ENCODE results near the gene WNT7B. TPM values are rescaled to one million over a fixed set of nuclear protein-coding genes. Genes with fewer than 3 reads are reported as not detected.

Gene WNT7B
- total RNA-seq, 6 experiments from 2014 or later, result 0.10 to 0.12 TPM; not detected in 4

DNA sequence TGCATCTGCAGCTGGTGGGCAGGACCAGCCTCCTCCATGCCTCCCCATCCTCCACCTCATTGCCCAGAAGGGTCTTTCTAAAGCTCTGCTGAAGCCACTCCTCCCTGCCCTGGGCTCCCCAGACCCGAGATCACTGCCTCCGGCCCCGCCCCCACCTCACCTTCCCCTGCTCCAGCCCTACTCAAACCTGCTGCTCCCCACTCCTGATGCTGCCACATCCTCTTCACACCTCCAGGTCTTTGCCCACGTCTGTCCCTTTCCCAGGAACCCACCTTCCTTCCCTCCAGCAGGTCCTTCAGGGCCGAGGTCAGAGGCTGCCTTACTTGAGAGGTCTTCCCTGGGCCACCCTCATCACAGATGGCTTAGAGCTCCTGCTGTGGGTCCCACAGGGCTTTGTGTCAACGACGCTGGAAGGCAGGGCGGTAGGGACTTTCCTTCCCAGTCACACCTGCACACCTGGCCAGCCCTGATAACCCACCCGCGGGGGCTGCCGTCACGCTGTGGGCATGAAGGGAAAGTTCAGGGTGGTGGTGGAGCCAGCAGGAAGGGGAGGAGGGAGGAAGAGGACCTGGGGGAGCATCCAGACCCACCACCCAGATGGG lies 11.9 kb downstream of the WNT7B start:
- intact Hi-C loops (cut with DNase I), result no loop called here
- 11% methylated on average over 5 of the region's 12 CpGs for WGBS (ENCODE audit: insufficient coverage, low coverage, low lambda C conversion rate, missing lambda C conversion rate)
- DNase-seq, result no peak
- Histone ChIP-seq H3K4me1 (no peaks in the 10 kb centered on the region), H3K27ac (no peak overlapping the region), H3K9me3 (no peaks in the 10 kb centered on the region), H3K4me3 (no peak overlapping the region), H3K36me3 (no peaks in the 10 kb centered on the region), H3K27me3 (peaks cover 0 to under 1% of the 10 kb centered on the region in 2 donors)
- TF ChIP-seq CTCF (IDR thresholded peaks at IDR 0.05) (no peak), POLR2A (IDR thresholded peaks at IDR 0.05) (no peak)
- ATAC-seq, result no peak

DNA sequence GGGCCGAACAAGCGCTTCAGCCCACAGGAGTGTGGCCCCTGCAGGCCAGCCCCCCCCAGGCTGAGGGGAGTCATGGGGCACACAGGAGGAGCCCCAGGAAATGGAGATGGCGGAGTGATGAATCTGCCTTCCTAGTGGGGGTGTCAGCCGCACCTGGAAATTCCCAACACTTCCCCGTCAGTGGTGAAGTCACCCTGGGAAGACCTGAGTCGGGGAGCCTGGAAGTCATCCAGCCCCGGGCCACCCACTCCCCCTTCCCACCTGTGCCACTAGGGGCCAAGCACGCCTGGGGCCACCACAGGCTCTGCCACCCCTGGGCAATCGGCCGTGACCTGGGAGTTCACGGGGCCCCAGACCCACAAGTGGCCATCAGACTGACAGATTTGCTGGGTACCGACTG lies 12.6 kb downstream of the WNT7B start:
- WGBS (ENCODE audit: insufficient coverage, low coverage, low lambda C conversion rate, missing lambda C conversion rate), result 100% methylated on average over 1 of the region's 12 CpGs
- no peaks in the 10 kb centered on the region for H3K36me3 ChIP-seq
- no peaks in the 10 kb centered on the region for H3K9me3 ChIP-seq
- no peaks in the 10 kb centered on the region for H3K4me1 ChIP-seq
- no peak for DNase-seq
- no peaks in the 10 kb centered on the region for H3K27me3 ChIP-seq
- intact Hi-C loops (cut with DNase I), result no loop called here
- TF ChIP-seq CTCF (IDR thresholded peaks at IDR 0.05) (no peak), POLR2A (IDR thresholded peaks at IDR 0.05) (no peak)
- no peak overlapping the region for H3K27ac ChIP-seq
- ATAC-seq, result no peak
- H3K4me3 ChIP-seq, result no peak overlapping the region

DNA sequence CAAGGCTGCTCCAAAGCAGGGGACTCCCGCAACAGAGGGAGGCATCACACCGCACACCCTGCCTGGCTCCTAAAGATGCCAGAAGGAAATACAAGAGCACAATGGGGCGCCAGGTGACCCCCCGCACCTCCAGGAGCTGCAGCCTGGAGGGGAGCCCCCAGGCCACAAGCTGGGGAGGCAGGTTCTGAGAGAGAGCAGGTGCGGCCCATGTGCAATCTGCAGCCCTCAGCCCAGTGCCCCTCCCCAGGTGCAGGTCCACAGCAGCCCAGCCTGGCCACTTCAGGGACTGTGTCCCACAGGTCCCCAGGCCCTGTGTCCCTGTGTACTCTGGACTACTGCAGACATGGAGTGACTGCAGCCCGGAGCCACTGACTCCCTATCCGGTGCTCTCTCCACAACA lies 13.1 kb downstream of the WNT7B start:
- no peak for ATAC-seq
- no peak for DNase-seq
- TF ChIP-seq CTCF (IDR thresholded peaks at IDR 0.05) (no peak), POLR2A (IDR thresholded peaks at IDR 0.05) (no peak)
- H3K9me3 ChIP-seq, result no peaks in the 10 kb centered on the region
- WGBS (ENCODE audit: insufficient coverage, low coverage, low lambda C conversion rate, missing lambda C conversion rate), result no CpG with 5 or more reads among the region's 7 CpGs
- intact Hi-C loops (cut with DNase I), result no loop called here
- H3K4me1 ChIP-seq, result no peaks in the 10 kb centered on the region
- no peak overlapping the region for H3K27ac ChIP-seq
- H3K36me3 ChIP-seq, result no peaks in the 10 kb centered on the region
- H3K27me3 ChIP-seq, result no peaks in the 10 kb centered on the region
- H3K4me3 ChIP-seq, result no peak overlapping the region

- intact Hi-C loops (cut with DNase I), result no loop called here
- H3K27ac ChIP-seq, result no peak overlapping the region
- no peaks in the 10 kb centered on the region for H3K36me3 ChIP-seq
- DNase-seq (no peak), ATAC-seq (no peak)
- no peaks in the 10 kb centered on the region for H3K9me3 ChIP-seq
- TF ChIP-seq CTCF (IDR thresholded peaks at IDR 0.05), result no peak
- TF ChIP-seq POLR2A (IDR thresholded peaks at IDR 0.05), result no peak
- no peaks in the 10 kb centered on the region for H3K27me3 ChIP-seq
- H3K4me3 ChIP-seq, result no peak overlapping the region
- 100% methylated on average over 1 of the region's 12 CpGs for WGBS (ENCODE audit: insufficient coverage, low coverage, low lambda C conversion rate, missing lambda C conversion rate)
- no peaks in the 10 kb centered on the region for H3K4me1 ChIP-seq
Measured at GRCh38 chr22:45962756-45963324, 14.1 kb downstream of the WNT7B start.

DNA sequence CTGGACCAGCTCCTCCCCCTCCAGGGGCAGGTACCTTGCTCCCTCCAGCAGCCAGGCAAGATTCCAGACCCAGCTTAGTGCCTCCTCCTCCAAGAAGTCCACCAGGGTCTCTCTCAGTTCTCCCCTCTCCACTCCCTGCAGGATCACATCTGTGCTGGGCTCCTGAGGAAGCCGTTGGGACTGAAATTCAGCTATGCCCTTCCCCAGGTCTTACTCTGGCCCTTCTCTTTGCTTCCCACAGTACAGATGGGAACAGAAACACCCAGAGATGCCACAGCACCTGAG lies 14.6 kb downstream of the WNT7B start:
- no peaks in the 10 kb centered on the region for H3K27me3 ChIP-seq
- no peak for ATAC-seq

More for the DNA sequence above, 14.6 kb downstream of the WNT7B start:
- Histone ChIP-seq H3K4me3 (no peak overlapping the region), H3K36me3 (no peaks in the 10 kb centered on the region), H3K4me1 (no peaks in the 10 kb centered on the region), H3K27ac (no peak overlapping the region), H3K9me3 (no peaks in the 10 kb centered on the region)
- intact Hi-C loops (cut with DNase I), result no loop called here
- TF ChIP-seq POLR2A (IDR thresholded peaks at IDR 0.05) (no peak), CTCF (IDR thresholded peaks at IDR 0.05) (no peak)
- no peak for DNase-seq
- 83% methylated on average over 1 of the region's 1 CpG for WGBS (ENCODE audit: insufficient coverage, low coverage, low lambda C conversion rate, missing lambda C conversion rate)
